Liver (tissue), 9 donors: ENCODE data around the gene DPH5. TPM values are rescaled to one million over a fixed set of nuclear protein-coding genes. Genes with fewer than 3 reads are reported as not detected.

ENCODE experiments used
- DNase-seq: peaks from one replicate; pipeline ENCODE4 v3.0.0-alpha.2; 2017; ENCODE audit warnings: low spot score
- H3K27ac ChIP-seq, 2 donors: one replicate each; pipeline ENCODE4 v1.7.0; 2013; ENCODE audit warnings: inconsistent platforms in 2 of 2, low read length in 2 of 2, control low read depth in 1 of 2, low read depth in 1 of 2, mild to moderate bottlenecking in 1 of 2
- H3K27me3 ChIP-seq, 4 donors: one replicate each; pipeline versions ENCODE4 v1.6.1 to v1.7.0; 2013; ENCODE audit warnings: low read length in 3 of 4, inconsistent platforms in 1 of 4, mild to moderate bottlenecking in 1 of 4, moderate library complexity in 1 of 4; ENCODE audit not compliant: control insufficient read depth in 4 of 4, insufficient read depth in 4 of 4
- H3K36me3 ChIP-seq, 4 donors: one replicate each; pipeline versions ENCODE4 v1.6.1 to v1.7.0; 2013; ENCODE audit warnings: low read length in 3 of 4, mild to moderate bottlenecking in 3 of 4, low read depth in 1 of 4, moderate library complexity in 1 of 4; ENCODE audit not compliant: control insufficient read depth in 4 of 4, insufficient read depth in 3 of 4
- H3K4me1 ChIP-seq, 4 donors: one replicate each; pipeline versions ENCODE4 v1.6.1 to v1.7.0; 2013; ENCODE audit warnings: low read length in 3 of 4, mild to moderate bottlenecking in 3 of 4, moderate library complexity in 1 of 4; ENCODE audit not compliant: control insufficient read depth in 4 of 4, insufficient read depth in 4 of 4
- H3K4me3 ChIP-seq, 3 donors: one replicate each; pipeline versions ENCODE4 v1.6.1 to v1.7.0; 2013; ENCODE audit warnings: low read length in 3 of 3, control low read depth in 1 of 3, low read depth in 1 of 3, mild to moderate bottlenecking in 1 of 3
- H3K9ac ChIP-seq, 2 donors: one replicate each; pipeline ENCODE4 v1.7.0; 2013; ENCODE audit warnings: low read length in 2 of 2, mild to moderate bottlenecking in 2 of 2, moderate library complexity in 2 of 2, control low read depth in 1 of 2, low read depth in 1 of 2
- H3K9me3 ChIP-seq, 4 donors: one replicate each; pipeline versions ENCODE4 v1.6.1 to v1.7.0; 2013; ENCODE audit warnings: low read length in 3 of 4; ENCODE audit not compliant: control insufficient read depth in 4 of 4
- ATF3 ChIP-seq: IDR thresholded peaks from 2 replicates; pipeline ENCODE4 v1.6.1; 2016; ENCODE audit warnings: antibody characterized with exemption
- CTCF ChIP-seq: fragments of 150-350 bp; IDR thresholded peaks from 2 replicates; pipeline ENCODE4 v1.5.1; 2017; ENCODE audit warnings: improper control_type of control experiment, low read depth, low read length; ENCODE audit not compliant: missing input control
- EGR1 ChIP-seq, 2 donors: IDR thresholded peaks; 2 replicates each; pipeline ENCODE4 v1.6.1; 2016 to 2018; ENCODE audit warnings: antibody characterized with exemption in 2 of 2, low read depth in 2 of 2
- FOXA1 ChIP-seq: IDR thresholded peaks from 2 replicates; pipeline ENCODE4 v1.6.1; 2016; ENCODE audit warnings: antibody characterized with exemption
- FOXA2 ChIP-seq: IDR thresholded peaks from 2 replicates; pipeline ENCODE4 v1.6.1; 2016; ENCODE audit warnings: antibody characterized with exemption
- GABPA ChIP-seq, 2 donors: IDR thresholded peaks in 1 of 2; conservative IDR thresholded peaks in 1 of 2; 2 replicates each; pipeline ENCODE4 v1.6.1; 2016; ENCODE audit warnings: antibody characterized with exemption in 2 of 2, mild to moderate bottlenecking in 1 of 2, moderate library complexity in 1 of 2
- HNF4A ChIP-seq, 2 donors: conservative IDR thresholded peaks; 2 replicates each; pipeline ENCODE4 v1.6.1; 2016; ENCODE audit warnings: antibody characterized with exemption in 2 of 2, mild to moderate bottlenecking in 2 of 2
- HNF4G ChIP-seq: IDR thresholded peaks from 2 replicates; pipeline ENCODE4 v1.6.1; 2016; ENCODE audit warnings: antibody characterized with exemption
- JUND ChIP-seq, 2 donors: IDR thresholded peaks; 2 replicates each; pipeline ENCODE4 v1.6.1; 2016; ENCODE audit warnings: antibody characterized with exemption in 2 of 2
- MAX ChIP-seq: IDR thresholded peaks from 2 replicates; pipeline ENCODE4 v1.6.1; 2016; ENCODE audit warnings: antibody characterized with exemption
- NR2F2 ChIP-seq: IDR thresholded peaks from 2 replicates; pipeline ENCODE4 v1.6.1; 2016; ENCODE audit warnings: antibody characterized with exemption
- RAD21 ChIP-seq, 2 donors: IDR thresholded peaks; 2 replicates each; pipeline ENCODE4 v1.6.1; 2016; ENCODE audit warnings: antibody characterized with exemption in 2 of 2, mild to moderate bottlenecking in 2 of 2
- REST ChIP-seq: IDR thresholded peaks from 2 replicates; pipeline ENCODE4 v1.6.1; 2016; ENCODE audit warnings: antibody characterized with exemption, mild to moderate bottlenecking
- RXRA ChIP-seq, 2 donors: IDR thresholded peaks; 2 replicates each; pipeline ENCODE4 v1.6.1; 2017 to 2018; ENCODE audit warnings: antibody characterized with exemption in 2 of 2, mild to moderate bottlenecking in 1 of 2
- SP1 ChIP-seq: IDR thresholded peaks from 2 replicates; pipeline ENCODE4 v1.6.1; 2018; ENCODE audit warnings: antibody characterized with exemption, mild to moderate bottlenecking
- TAF1 ChIP-seq: conservative IDR thresholded peaks from 2 replicates; pipeline ENCODE4 v1.6.1; 2016; ENCODE audit warnings: antibody characterized with exemption, mild to moderate bottlenecking
- YY1 ChIP-seq: IDR thresholded peaks from 2 replicates; pipeline ENCODE4 v1.6.1; 2016; ENCODE audit warnings: antibody characterized with exemption, mild to moderate bottlenecking
- ZBTB33 ChIP-seq: IDR thresholded peaks from 2 replicates; pipeline ENCODE4 v1.6.1; 2016; ENCODE audit warnings: antibody characterized with exemption
- WGBS: extraction: QIAGEN DNeasy Blood & Tissue Kit; methylation state at CpG from one replicate; pipeline ENCODE4 v1.1.7; 2013; 5-methylcytosine and 5-hydroxymethylcytosine counted together
- polyA plus RNA-seq, 2 donors: library from polyadenylated mRNA; stranded (reverse) in 1 of 2; unstranded in 1 of 2; fragments of 200-250 nt in 1 of 2; fragments of >200 nt in 1 of 2; fragmentation: Nextera tagmentation in 1 of 2; extraction: Ambion mirVana in 1 of 2; gene quantifications; one replicate each; pipeline versions ENCODE4 v1.2.1 to v1.2.3, GENCODE V29; 2013 to 2015
- total RNA-seq, 2 donors: library from RNA; depleted of rRNA; stranded (reverse); fragments of >200 nt; gene quantifications; one replicate each; pipeline ENCODE4 v1.2.3, GENCODE V29; 2014
- donor health status: healthy.
- donor health status: healthy.
- donor health status: healthy.
- donor health status: healthy.
- donor health status: healthy.

DPH5 gene
- total and polyA plus RNA-seq, 4 donors, result 12.9 to 16.3 (median 14.8) TPM

GRCh38 chr1:101003012-101003650 is 22.5 kb downstream of the DPH5 start:
- peaks cover 0 to 9% (median 0%) of the 10 kb centered on the region in 4 donors for H3K36me3 ChIP-seq
- no peak overlapping the region for H3K9ac ChIP-seq
- no peak overlapping the region for H3K27ac ChIP-seq
- H3K27me3 ChIP-seq, result no peaks in the 10 kb centered on the region
- 58% methylated on average over 1 of the region's 1 CpG for WGBS
- no peaks in the 10 kb centered on the region for H3K9me3 ChIP-seq
- peaks cover 2 to 12% (median 9%) of the 10 kb centered on the region in 4 donors for H3K4me1 ChIP-seq
- DNase-seq, result no peak
- H3K4me3 ChIP-seq, result no peak overlapping the region
- TF ChIP-seq HNF4A (conservative IDR thresholded peaks at IDR 0.05) (peak in 1 of 2 donors; percentile 32), RAD21 (IDR thresholded peaks at IDR 0.05) (no peak), SP1 (peak; percentile 14), FOXA1 (no peak), HNF4G (no peak)

- H3K4me3 ChIP-seq, result no peak overlapping the region
- H3K9ac ChIP-seq, result no peak overlapping the region
- no peak for DNase-seq
- TF ChIP-seq GABPA (IDR thresholded peaks at IDR 0.05 in 1 of 2, conservative IDR thresholded peaks at IDR 0.05 in 1 of 2), result no peak
- no peak for TF ChIP-seq ATF3
- no peak for TF ChIP-seq TAF1
- no peak for TF ChIP-seq CTCF
- TF ChIP-seq SP1, result no peak
- TF ChIP-seq REST, result no peak
- no peak for TF ChIP-seq YY1
- no peak for TF ChIP-seq EGR1 (IDR thresholded peaks at IDR 0.05; ENCODE audit: low read depth in 2 of 2)
- TF ChIP-seq JUND (IDR thresholded peaks at IDR 0.05), result no peak
- TF ChIP-seq HNF4G, result no peak
- TF ChIP-seq HNF4A (conservative IDR thresholded peaks at IDR 0.05), result no peak
- no peak for TF ChIP-seq FOXA1
- TF ChIP-seq ZBTB33, result no peak
- TF ChIP-seq NR2F2, result no peak
- no peak for TF ChIP-seq MAX
- TF ChIP-seq RXRA (IDR thresholded peaks at IDR 0.05), result no peak
- TF ChIP-seq FOXA2, result no peak
- no peak for TF ChIP-seq RAD21 (IDR thresholded peaks at IDR 0.05)
- peaks cover 0 to 9% (median 0%) of the 10 kb centered on the region in 4 donors for H3K36me3 ChIP-seq
- H3K4me1 ChIP-seq, result peaks cover 2 to 12% (median 9%) of the 10 kb centered on the region in 4 donors
- no peaks in the 10 kb centered on the region for H3K9me3 ChIP-seq
- H3K27me3 ChIP-seq, result no peaks in the 10 kb centered on the region
- 71% methylated on average over 2 of the region's 2 CpGs for WGBS
- no peak overlapping the region for H3K27ac ChIP-seq
Measured at GRCh38 chr1:101002551-101002950, 23.0 kb downstream of the DPH5 start.
